GM21423 (cell line): ENCODE results near the gene SCAMP1.
A peak's percentile ranks its signal among the peaks of the same experiment; 100 is the strongest.

Source experiments
- ATAC-seq: cut with Tn5 transposase; IDR thresholded peaks from one replicate; pipeline ENCODE4 v1.9.1; 2021; ENCODE audit warnings: mild to moderate bottlenecking, moderate library complexity; ENCODE audit not compliant: unreplicated experiment

Gene SCAMP1

DNA sequence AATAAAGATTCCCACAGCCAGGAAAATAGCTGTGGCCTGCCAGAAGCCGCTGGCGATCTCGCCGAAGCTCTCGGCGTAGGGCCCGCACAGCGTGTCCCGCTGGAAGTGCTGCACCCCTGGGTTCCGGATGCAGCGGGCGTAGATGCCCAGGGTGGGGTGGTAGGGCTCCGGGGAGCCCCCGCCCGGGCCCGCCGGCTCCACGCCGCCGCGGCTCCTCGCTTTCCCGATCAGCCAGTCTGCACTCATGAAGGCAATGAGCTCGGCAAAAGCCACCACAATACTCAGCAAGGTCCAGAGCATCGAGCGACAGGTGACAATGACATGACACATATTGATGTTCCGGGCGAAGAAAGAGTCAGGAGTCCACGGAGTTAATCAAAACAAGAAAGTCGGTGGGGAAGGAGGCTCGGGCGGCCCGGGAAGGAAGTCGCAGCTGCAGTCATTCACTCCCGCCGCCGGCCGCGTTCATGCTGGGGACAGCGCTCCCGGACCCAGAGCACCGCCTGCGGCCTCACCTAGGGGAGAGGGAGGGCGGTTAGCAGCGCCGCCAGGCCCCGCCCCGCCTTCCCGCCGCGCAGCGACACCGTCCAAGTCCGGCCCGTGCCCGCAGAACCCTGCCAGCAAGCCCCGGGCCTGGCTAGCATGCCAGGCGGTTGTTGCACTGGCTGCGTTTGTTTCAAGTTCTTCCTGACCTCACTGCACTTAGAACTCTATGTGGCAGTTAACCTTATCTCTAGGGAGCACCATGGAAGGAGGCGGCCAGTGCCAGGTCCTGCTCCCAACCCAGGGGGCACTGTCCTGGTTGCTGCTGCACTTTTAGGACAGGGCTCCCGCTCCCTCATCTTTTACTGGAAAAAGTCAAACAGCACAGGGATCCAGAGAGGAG, 149.7 kb downstream of the SCAMP1 start:
- ATAC-seq: peak; percentile 77

GRCh38 chr5:78511121-78511906, 150.9 kb downstream of the SCAMP1 start:
- ATAC-seq: no peak

GRCh38 chr5:78512435-78512834, 152.0 kb downstream of the SCAMP1 start:
- no peak for ATAC-seq

DNA sequence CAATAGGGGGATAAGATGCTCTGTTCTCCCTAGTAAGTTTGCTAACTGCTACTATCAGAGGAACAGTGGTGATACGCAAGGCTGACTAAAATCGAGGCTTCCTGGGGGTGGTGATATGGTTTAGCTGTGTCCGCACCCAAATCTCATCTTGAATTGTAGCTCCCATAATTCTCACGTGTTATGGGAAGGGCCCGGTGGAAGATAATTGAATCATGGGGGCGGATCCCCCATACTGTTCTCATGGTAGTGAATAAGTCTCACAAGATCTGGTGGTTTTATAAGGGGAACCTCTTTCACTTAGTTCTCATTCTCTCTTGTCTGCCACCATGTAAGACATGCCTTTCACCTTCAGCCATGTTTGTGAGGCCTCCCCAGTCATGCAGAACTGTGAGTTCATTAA, 153.0 kb downstream of the SCAMP1 start:
- no peak for ATAC-seq

GRCh38 chr5:78514427-78515330, 154.3 kb downstream of the SCAMP1 start:
- ATAC-seq: no peak

DNA sequence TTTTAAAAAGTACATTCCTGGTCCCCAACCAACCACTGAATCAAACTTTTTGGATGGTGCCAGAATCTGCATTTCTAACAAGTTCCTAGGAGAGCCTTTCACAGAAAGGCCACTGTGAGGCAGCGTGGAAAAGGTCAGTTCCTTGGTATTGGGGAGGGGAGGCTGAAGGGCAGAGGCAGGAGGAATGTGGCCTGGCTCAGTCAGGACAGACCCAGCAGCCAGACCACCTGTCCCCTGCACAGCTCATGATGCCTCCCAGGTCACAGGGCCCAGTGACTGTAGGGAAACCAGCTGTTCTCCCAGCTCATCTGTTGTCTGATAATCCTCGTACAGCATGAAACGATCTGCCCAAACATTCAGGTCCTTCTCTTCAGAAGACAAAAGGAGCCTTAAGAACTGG, 155.3 kb downstream of the SCAMP1 start:
- no peak for ATAC-seq

- ATAC-seq: no peak
Observed at GRCh38 chr5:78518365-78519197, 158.2 kb downstream of the SCAMP1 start.

DNA sequence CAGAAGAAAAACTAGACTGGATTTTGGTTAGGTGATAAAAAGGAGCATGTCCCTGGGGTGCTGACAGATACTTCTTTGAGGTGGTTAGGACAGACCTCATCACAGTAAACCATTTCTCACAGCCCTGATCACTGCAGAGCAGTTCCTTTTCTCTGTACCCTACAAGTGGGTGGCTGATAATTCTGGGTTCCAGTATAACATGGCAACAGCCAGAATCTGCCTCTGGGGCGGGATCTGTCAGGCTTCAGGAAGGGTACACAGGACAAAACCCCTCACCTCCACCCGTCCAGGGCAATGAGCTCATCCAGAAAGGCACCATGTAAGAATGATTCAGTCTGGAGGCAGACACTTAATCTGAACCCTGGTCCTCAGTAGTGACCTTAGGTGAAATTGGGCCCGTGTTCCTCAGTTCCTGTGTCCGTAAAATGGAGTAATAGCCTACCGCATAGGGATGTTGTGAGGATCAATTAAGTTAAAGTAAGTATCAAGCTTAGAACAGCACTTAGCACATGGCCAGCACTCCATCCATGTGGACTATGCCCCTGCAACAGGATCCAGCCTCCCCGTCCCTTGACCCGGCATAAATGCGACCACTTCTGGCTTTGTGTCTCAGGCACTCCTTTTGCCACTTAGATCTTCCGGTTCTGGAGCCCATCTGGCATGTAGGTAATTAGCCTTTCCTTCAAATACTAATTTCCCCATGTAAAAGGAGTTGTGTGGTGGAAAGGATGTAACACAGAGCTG, 159.0 kb downstream of the SCAMP1 start:
- ATAC-seq: no peak

- ATAC-seq: no peak
Observed at GRCh38 chr5:78521455-78521854, 161.0 kb downstream of the SCAMP1 start.

DNA sequence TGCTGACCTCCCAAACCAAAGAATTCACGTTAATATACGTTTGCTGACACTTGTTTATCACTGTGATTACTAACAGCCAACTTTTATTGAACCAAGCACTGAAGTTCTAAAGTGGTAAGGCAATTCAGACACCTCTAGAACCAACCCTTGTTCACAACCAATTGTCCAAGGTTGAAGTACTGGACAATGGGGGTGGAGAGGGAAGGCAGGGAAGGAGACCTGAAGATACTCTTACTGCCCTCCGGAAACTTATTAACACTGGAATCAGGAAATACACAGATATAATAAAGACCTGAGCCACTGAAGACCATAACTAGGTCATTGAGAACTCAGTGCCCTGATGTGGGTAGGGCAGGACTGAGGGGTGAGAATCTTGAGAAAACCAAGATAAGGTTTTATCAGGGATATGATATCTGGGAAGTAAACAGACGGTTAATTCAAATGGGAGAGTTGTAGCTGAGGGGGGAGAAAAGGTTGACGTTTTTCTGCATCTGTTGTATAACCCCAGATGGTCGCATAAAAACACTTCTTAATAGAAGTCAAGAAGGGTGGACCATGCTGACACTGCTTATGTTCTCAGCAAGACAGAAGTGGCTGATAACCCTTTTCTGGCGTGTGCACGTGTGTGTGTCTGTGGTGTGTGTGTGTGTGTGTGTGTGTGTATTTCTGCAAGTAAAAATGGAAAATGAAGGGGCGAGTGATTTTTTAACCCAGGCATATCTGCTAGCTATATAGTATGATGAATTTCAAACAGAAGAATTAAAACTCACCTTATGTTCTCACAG, 162.3 kb downstream of the SCAMP1 start:
- no peak for ATAC-seq

GRCh38 chr5:78523314-78524193, 163.1 kb downstream of the SCAMP1 start:
- no peak for ATAC-seq

DNA sequence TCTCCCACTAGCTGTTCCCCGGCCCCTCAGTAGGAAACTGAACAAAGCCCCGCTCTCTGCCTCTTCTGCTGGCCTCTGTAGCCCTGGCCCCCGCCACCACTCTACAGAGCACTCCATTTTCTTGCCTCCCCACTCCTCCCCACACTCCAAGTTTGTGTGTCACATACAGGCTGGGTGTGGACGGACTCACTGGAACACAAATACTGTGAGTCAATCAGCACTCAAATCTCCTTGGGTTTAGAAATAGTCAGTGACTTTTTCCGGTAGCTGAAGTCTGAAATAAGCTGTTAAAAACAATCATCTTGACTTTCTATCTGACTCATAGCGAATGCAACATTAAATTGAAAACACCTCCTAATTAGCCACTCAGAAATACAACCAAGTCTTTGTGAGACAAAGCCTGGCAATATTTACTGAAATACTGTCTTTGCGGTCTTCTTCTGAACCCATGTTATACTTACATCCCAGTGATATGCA, 165.7 kb downstream of the SCAMP1 start:
- ATAC-seq: no peak

DNA sequence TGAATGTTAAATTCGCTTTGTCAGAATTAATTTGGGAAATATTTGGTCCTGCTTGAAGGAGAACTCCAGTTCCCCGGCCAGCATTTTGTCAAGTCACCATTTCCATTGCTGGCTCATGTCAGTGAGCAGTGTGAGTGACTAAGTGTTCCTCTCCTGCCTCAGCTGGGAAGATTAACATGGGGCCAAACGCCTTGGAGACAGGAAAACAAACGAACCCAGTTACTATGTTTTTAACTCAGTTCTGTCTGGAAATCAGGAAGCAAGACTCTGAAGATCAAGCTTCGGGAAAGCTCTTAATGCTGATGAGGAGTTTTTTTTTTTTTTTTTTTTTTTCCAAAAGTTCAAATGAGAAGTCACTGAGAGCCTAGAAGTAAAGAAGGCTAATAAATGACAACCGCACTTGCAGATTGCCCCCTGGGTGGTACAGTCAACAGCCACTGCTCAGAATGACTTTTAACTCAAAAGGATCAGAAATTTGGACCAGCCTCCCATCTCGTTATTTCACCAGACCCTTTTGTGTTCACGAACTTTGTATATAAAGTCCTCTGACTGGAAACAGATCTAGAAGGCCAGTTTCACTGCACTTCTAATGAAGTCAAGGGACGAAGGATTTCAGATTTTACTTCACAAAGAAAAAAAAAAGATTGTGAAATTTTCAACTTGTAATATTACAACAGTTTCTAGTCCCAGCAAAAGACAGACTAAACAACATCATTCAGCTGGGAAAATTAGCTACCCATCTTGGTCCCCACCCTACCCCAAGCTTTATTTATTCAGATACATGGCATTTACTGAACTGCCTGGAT, 166.8 kb downstream of the SCAMP1 start:
- ATAC-seq: no peak

GRCh38 chr5:78527925-78528324, 167.5 kb downstream of the SCAMP1 start:
- ATAC-seq: no peak
